ENCODE data around the gene REL. TPM values are rescaled to one million over a fixed set of nuclear protein-coding genes. Genes with fewer than 3 reads are reported as not detected.
"Not testable (repeated sequence)": the region's sequence is repeated elsewhere in the genome, so short reads cannot be mapped to it uniquely, and the experiment has no call there.

Gene REL
- total and polyA plus RNA-seq, 4 experiments from 2014 or later = 3.8 to 28.0 (median 19.4) TPM

GRCh38 chr2:60888853-60889252 lies 7.5 kb downstream of the REL start:
- Mint-ChIP-seq H3K4me3 (peak overlapping the region in 2 of 8 donors; percentile 23 to 47), H3K9me3 (no peaks in the 10 kb centered on the region), H3K27me3 (no peaks in the 10 kb centered on the region), H3K4me1 (peaks cover 41 to 70% (median 56%) of the 10 kb centered on the region in 4 donors), H3K36me3 (peaks cover 18 to 32% of the 10 kb centered on the region in 2 donors), H3K27ac (peak overlapping the region in 4 of 7 donors; percentile 1 to 89 (median 50))
- DNase-seq = no peak
- H3K27me3 ChIP-seq (ENCODE audit: insufficient read depth, low read length) = no peaks in the 10 kb centered on the region
- POLR2A ChIA-PET (ENCODE audit: partially characterized antibody) = no interaction called here
- intact Hi-C loops (cut with micrococcal nuclease) = loop anchor here (10.0 kb wide), 1 partner anchor 286 kb away; no protein-coding TSS in a partner anchor
- H3K27ac ChIP-seq (ENCODE audit: low read depth, low read length) = no peak overlapping the region
- H3K36me3 ChIP-seq (ENCODE audit: insufficient read depth, low read length) = peaks cover 3% of the 10 kb centered on the region
- CTCF ChIA-PET (ENCODE audit: partially characterized antibody) = no interaction called here
- peaks cover 58% of the 10 kb centered on the region for H3K4me1 ChIP-seq (ENCODE audit: insufficient read depth, low read length)
- no peaks in the 10 kb centered on the region for H3K9me3 ChIP-seq (ENCODE audit: control insufficient read depth in 1 of 2, low read length in 2 of 2)
- no peak overlapping the region for H3K4me3 ChIP-seq (ENCODE audit: low read length in 2 of 2)

- not testable (repeated sequence) for H3K9me3 Mint-ChIP-seq; H3K27ac ChIP-seq (ENCODE audit: low read depth, low read length); H3K4me3 ChIP-seq (ENCODE audit: low read length in 2 of 2); DNase-seq; H3K27me3 Mint-ChIP-seq; H3K9me3 ChIP-seq (ENCODE audit: control insufficient read depth in 1 of 2, low read length in 2 of 2); H3K27me3 ChIP-seq (ENCODE audit: insufficient read depth, low read length)
- intact Hi-C loops (cut with micrococcal nuclease) = loop anchor here (10.0 kb wide), 1 partner anchor 285 kb away; no protein-coding TSS in a partner anchor
- Mint-ChIP-seq H3K36me3 (peaks cover 24 to 38% of the 10 kb centered on the region in 2 donors), H3K4me1 (peaks cover 39 to 65% (median 52%) of the 10 kb centered on the region in 4 donors), H3K4me3 (peak overlapping the region in 3 of 8 donors; percentile 12 to 53 (median 43)), H3K27ac (peak overlapping the region in 4 of 7 donors; percentile 10 to 84 (median 70))
- POLR2A ChIA-PET (ENCODE audit: partially characterized antibody) = interaction anchor here (0.7 kb wide), 1 partner anchor 8 kb away, joined by 4 read pairs; the partner anchor contains the start of gene REL
- CTCF ChIA-PET (ENCODE audit: partially characterized antibody) = interaction anchor here (1.3 kb wide), 1 partner anchor 8 kb away, joined by 3 read pairs; no protein-coding TSS in a partner anchor
- Histone ChIP-seq H3K36me3 (ENCODE audit: insufficient read depth, low read length) (peaks cover 10% of the 10 kb centered on the region), H3K4me1 (ENCODE audit: insufficient read depth, low read length) (peaks cover 50% of the 10 kb centered on the region)
Measured at GRCh38 chr2:60889581-60890392, 8.4 kb downstream of the REL start.

- ChIA-PET CTCF (ENCODE audit: partially characterized antibody) (interaction anchor here (1.3 kb wide), 1 partner anchor 8 kb away, joined by 3 read pairs; no protein-coding TSS in a partner anchor), POLR2A (ENCODE audit: partially characterized antibody) (interaction anchor here (0.7 kb wide), 1 partner anchor 9 kb away, joined by 4 read pairs; the partner anchor contains the start of gene REL)
- Mint-ChIP-seq H3K4me3 (peak overlapping the region in 2 of 8 donors; percentile 6 to 7), H3K9me3 (no peaks in the 10 kb centered on the region), H3K36me3 (peaks cover 27 to 41% of the 10 kb centered on the region in 2 donors), H3K4me1 (peaks cover 34 to 59% (median 47%) of the 10 kb centered on the region in 4 donors), H3K27ac (peak overlapping the region in 3 of 7 donors; percentile 10 to 84 (median 79)), H3K27me3 (no peaks in the 10 kb centered on the region)
- Histone ChIP-seq H3K9me3 (ENCODE audit: control insufficient read depth in 1 of 2, low read length in 2 of 2) (no peaks in the 10 kb centered on the region), H3K36me3 (ENCODE audit: insufficient read depth, low read length) (peaks cover 12% of the 10 kb centered on the region), H3K27ac (ENCODE audit: low read depth, low read length) (no peak overlapping the region), H3K27me3 (ENCODE audit: insufficient read depth, low read length) (no peaks in the 10 kb centered on the region), H3K4me3 (ENCODE audit: low read length in 2 of 2) (no peak overlapping the region), H3K4me1 (ENCODE audit: insufficient read depth, low read length) (peaks cover 44% of the 10 kb centered on the region)
- DNase-seq = no peak
- intact Hi-C loops (cut with micrococcal nuclease) = no loop called here
Measured at GRCh38 chr2:60890393-60890707, 9.0 kb downstream of the REL start.

GRCh38 chr2:60891180-60891579 lies 9.8 kb downstream of the REL start:
- ChIA-PET CTCF (ENCODE audit: partially characterized antibody) (interaction anchor here (1.1 to 2.0 kb wide), 3 partner anchors 9 to 73 kb away, joined by 3 to 4 read pairs (median 3); partner anchors contain the start of gene REL), POLR2A (ENCODE audit: partially characterized antibody) (interaction anchor here (0.8 to 3.2 kb wide), 2 partner anchors 10 to 84 kb away, joined by 3 to 13 read pairs; partner anchors contain the start of gene REL)
- peak in 1 of 5 donors; percentile 19 for DNase-seq
- H3K9me3 Mint-ChIP-seq = no peaks in the 10 kb centered on the region
- H3K27ac Mint-ChIP-seq = peak overlapping the region in 1 of 7 donors; percentile 4
- H3K9me3 ChIP-seq (ENCODE audit: control insufficient read depth in 1 of 2, low read length in 2 of 2) = no peaks in the 10 kb centered on the region
- peaks cover 29 to 51% (median 40%) of the 10 kb centered on the region in 4 donors for H3K4me1 Mint-ChIP-seq
- peaks cover 18% of the 10 kb centered on the region for H3K36me3 ChIP-seq (ENCODE audit: insufficient read depth, low read length)
- no peaks in the 10 kb centered on the region for H3K27me3 ChIP-seq (ENCODE audit: insufficient read depth, low read length)
- no peak overlapping the region for H3K4me3 ChIP-seq (ENCODE audit: low read length in 2 of 2)
- peaks cover 29 to 45% of the 10 kb centered on the region in 2 donors for H3K36me3 Mint-ChIP-seq
- no peak overlapping the region for H3K27ac ChIP-seq (ENCODE audit: low read depth, low read length)
- no peak overlapping the region for H3K4me3 Mint-ChIP-seq
- H3K4me1 ChIP-seq (ENCODE audit: insufficient read depth, low read length) = peaks cover 36% of the 10 kb centered on the region
- intact Hi-C loops (cut with micrococcal nuclease) = loop anchor here (1.0 kb wide), 1 partner anchor 9 kb away; no protein-coding TSS in a partner anchor
- no peaks in the 10 kb centered on the region for H3K27me3 Mint-ChIP-seq

GRCh38 chr2:60898567-60898966 lies 17.2 kb downstream of the REL start:
- CTCF ChIA-PET (ENCODE audit: partially characterized antibody) = no interaction called here
- peaks cover 54 to 68% of the 10 kb centered on the region in 2 donors for H3K36me3 Mint-ChIP-seq
- intact Hi-C loops (cut with micrococcal nuclease) = no loop called here

GRCh38 chr2:60899230-60899891 lies 18.0 kb downstream of the REL start:
- H3K9me3 Mint-ChIP-seq = no peaks in the 10 kb centered on the region
- H3K4me3 Mint-ChIP-seq = peak overlapping the region in 1 of 8 donors; percentile 70
- peaks cover 51 to 61% of the 10 kb centered on the region in 2 donors for H3K36me3 Mint-ChIP-seq
- peak overlapping the region in 5 of 7 donors; percentile 26 to 85 (median 52) for H3K27ac Mint-ChIP-seq
- no peak for DNase-seq
- no peaks in the 10 kb centered on the region for H3K27me3 Mint-ChIP-seq
- H3K4me3 ChIP-seq (ENCODE audit: low read length in 2 of 2) = no peak overlapping the region
- peaks cover 20% of the 10 kb centered on the region for H3K36me3 ChIP-seq (ENCODE audit: insufficient read depth, low read length)
- CTCF ChIA-PET (ENCODE audit: partially characterized antibody) = interaction anchor here (1.2 kb wide), 1 partner anchor 17 kb away, joined by 3 read pairs; no protein-coding TSS in a partner anchor
- intact Hi-C loops (cut with micrococcal nuclease) = no loop called here
- H3K27me3 ChIP-seq (ENCODE audit: insufficient read depth, low read length) = no peaks in the 10 kb centered on the region
- H3K9me3 ChIP-seq (ENCODE audit: control insufficient read depth in 1 of 2, low read length in 2 of 2) = no peaks in the 10 kb centered on the region
- H3K4me1 Mint-ChIP-seq = peaks cover 9 to 24% (median 17%) of the 10 kb centered on the region in 4 donors
- no peak overlapping the region for H3K27ac ChIP-seq (ENCODE audit: low read depth, low read length)
- POLR2A ChIA-PET (ENCODE audit: partially characterized antibody) = no interaction called here
- peaks cover 6% of the 10 kb centered on the region for H3K4me1 ChIP-seq (ENCODE audit: insufficient read depth, low read length)

More at GRCh38 chr2:60898567-60898966, 17.2 kb downstream of the REL start:
- H3K27ac Mint-ChIP-seq = peak overlapping the region in 2 of 7 donors; percentile 53 to 60
- no peaks in the 10 kb centered on the region for H3K9me3 ChIP-seq (ENCODE audit: control insufficient read depth in 1 of 2, low read length in 2 of 2)
- peaks cover 9 to 24% (median 19%) of the 10 kb centered on the region in 4 donors for H3K4me1 Mint-ChIP-seq
- H3K27me3 ChIP-seq (ENCODE audit: insufficient read depth, low read length) = no peaks in the 10 kb centered on the region
- H3K4me3 ChIP-seq (ENCODE audit: low read length in 2 of 2) = no peak overlapping the region
- H3K27ac ChIP-seq (ENCODE audit: low read depth, low read length) = no peak overlapping the region
- peaks cover 28% of the 10 kb centered on the region for H3K36me3 ChIP-seq (ENCODE audit: insufficient read depth, low read length)
- no peak for DNase-seq
- POLR2A ChIA-PET (ENCODE audit: partially characterized antibody) = no interaction called here
- H3K4me1 ChIP-seq (ENCODE audit: insufficient read depth, low read length) = peaks cover 6% of the 10 kb centered on the region
- no peaks in the 10 kb centered on the region for H3K9me3 Mint-ChIP-seq
- no peak overlapping the region for H3K4me3 Mint-ChIP-seq
- H3K27me3 Mint-ChIP-seq = no peaks in the 10 kb centered on the region

Measured in CD4-positive, alpha-beta memory T cell (primary cell).